Duodenal mucosa (tissue), 2 donors: ENCODE data around the gene PPP6R3.

Experiments used
- H3K27ac ChIP-seq: one replicate; pipeline ENCODE4 v1.7.0; 2013; ENCODE audit warnings: low read depth, low read length
- H3K27me3 ChIP-seq, 2 donors: one replicate each; pipeline ENCODE4 v1.7.0; 2013; ENCODE audit warnings: low read length in 2 of 2, control low read depth in 1 of 2; ENCODE audit not compliant: insufficient read depth in 2 of 2, control insufficient read depth in 1 of 2
- H3K36me3 ChIP-seq, 2 donors: one replicate each; pipeline ENCODE4 v1.7.0; 2013; ENCODE audit warnings: low read length in 2 of 2, control low read depth in 1 of 2; ENCODE audit not compliant: insufficient read depth in 2 of 2, control insufficient read depth in 1 of 2
- H3K4me1 ChIP-seq, 2 donors: one replicate each; pipeline ENCODE4 v1.7.0; 2013; ENCODE audit warnings: low read length in 2 of 2, control low read depth in 1 of 2; ENCODE audit not compliant: insufficient read depth in 2 of 2, control insufficient read depth in 1 of 2
- H3K4me3 ChIP-seq, 2 donors: one replicate each; pipeline ENCODE4 v1.7.0; 2013; ENCODE audit warnings: low read length in 2 of 2, low read depth in 1 of 2
- H3K9ac ChIP-seq, 2 donors: one replicate each; pipeline ENCODE4 v1.7.0; 2013; ENCODE audit warnings: low read length in 2 of 2, low read depth in 1 of 2
- H3K9me3 ChIP-seq, 2 donors: one replicate each; pipeline ENCODE4 v1.7.0; 2013; ENCODE audit warnings: low read length in 2 of 2, control low read depth in 1 of 2; ENCODE audit not compliant: control insufficient read depth in 1 of 2

Gene PPP6R3

GRCh38 chr11:68569357-68569756 is 108.8 kb downstream of the PPP6R3 start:
- Histone ChIP-seq H3K9me3 (no peaks in the 10 kb centered on the region), H3K27ac (no peak overlapping the region), H3K27me3 (no peaks in the 10 kb centered on the region), H3K4me1 (no peaks in the 10 kb centered on the region), H3K4me3 (no peak overlapping the region), H3K36me3 (peaks cover 43 to 76% of the 10 kb centered on the region in 2 donors), H3K9ac (no peak overlapping the region)

DNA sequence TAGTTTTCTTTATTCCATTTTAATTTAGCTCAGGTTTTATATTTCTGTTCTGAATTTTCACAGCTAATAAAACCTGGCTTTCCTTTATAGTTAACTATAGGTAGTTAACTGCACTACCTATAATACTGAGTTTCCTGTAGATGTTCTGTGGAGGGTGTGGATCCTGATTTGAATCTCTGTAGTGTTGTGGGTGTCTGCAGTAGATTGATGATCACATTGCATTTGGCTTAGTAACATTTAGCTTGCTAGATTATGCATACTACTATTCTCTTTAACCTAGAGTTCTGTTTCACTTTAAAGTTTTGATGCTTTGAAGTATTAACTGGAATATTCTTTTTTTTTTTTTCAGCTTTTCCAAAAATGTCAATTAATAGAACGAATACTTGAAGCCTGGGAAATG is 110.1 kb downstream of the PPP6R3 start:
- H3K9me3 ChIP-seq: no peaks in the 10 kb centered on the region
- H3K4me3 ChIP-seq: no peak overlapping the region
- H3K4me1 ChIP-seq: no peaks in the 10 kb centered on the region
- H3K36me3 ChIP-seq: peaks cover 49 to 74% of the 10 kb centered on the region in 2 donors
- H3K27ac ChIP-seq: no peak overlapping the region
- H3K9ac ChIP-seq: no peak overlapping the region
- H3K27me3 ChIP-seq: no peaks in the 10 kb centered on the region

- H3K27ac ChIP-seq: no peak overlapping the region
- no peak overlapping the region for H3K9ac ChIP-seq
- H3K4me3 ChIP-seq: no peak overlapping the region
- no peaks in the 10 kb centered on the region for H3K27me3 ChIP-seq
- peaks cover 40 to 86% of the 10 kb centered on the region in 2 donors for H3K36me3 ChIP-seq
- no peaks in the 10 kb centered on the region for H3K9me3 ChIP-seq
- no peaks in the 10 kb centered on the region for H3K4me1 ChIP-seq
Measured at GRCh38 chr11:68574308-68574707, 113.8 kb downstream of the PPP6R3 start.

- Histone ChIP-seq H3K9ac (no peak overlapping the region), H3K4me3 (no peak overlapping the region), H3K9me3 (no peaks in the 10 kb centered on the region), H3K27ac (no peak overlapping the region), H3K27me3 (no peaks in the 10 kb centered on the region), H3K36me3 (peaks cover 44 to 89% of the 10 kb centered on the region in 2 donors), H3K4me1 (no peaks in the 10 kb centered on the region)
Measured at GRCh38 chr11:68575025-68575665, 114.6 kb downstream of the PPP6R3 start.

GRCh38 chr11:68579455-68579854 is 118.9 kb downstream of the PPP6R3 start:
- Histone ChIP-seq H3K36me3 (peaks cover 38 to 89% of the 10 kb centered on the region in 2 donors), H3K9me3 (no peaks in the 10 kb centered on the region)

GRCh38 chr11:68581439-68581838 is 120.9 kb downstream of the PPP6R3 start:
- H3K9me3 ChIP-seq: no peaks in the 10 kb centered on the region
- H3K27ac ChIP-seq: no peak overlapping the region
- H3K27me3 ChIP-seq: no peaks in the 10 kb centered on the region
- peaks cover 32 to 89% of the 10 kb centered on the region in 2 donors for H3K36me3 ChIP-seq
- no peaks in the 10 kb centered on the region for H3K4me1 ChIP-seq
- no peak overlapping the region for H3K4me3 ChIP-seq
- H3K9ac ChIP-seq: no peak overlapping the region

More at GRCh38 chr11:68579455-68579854, 118.9 kb downstream of the PPP6R3 start:
- H3K9ac ChIP-seq: no peak overlapping the region
- no peak overlapping the region for H3K4me3 ChIP-seq
- no peaks in the 10 kb centered on the region for H3K4me1 ChIP-seq
- H3K27me3 ChIP-seq: no peaks in the 10 kb centered on the region
- no peak overlapping the region for H3K27ac ChIP-seq

DNA sequence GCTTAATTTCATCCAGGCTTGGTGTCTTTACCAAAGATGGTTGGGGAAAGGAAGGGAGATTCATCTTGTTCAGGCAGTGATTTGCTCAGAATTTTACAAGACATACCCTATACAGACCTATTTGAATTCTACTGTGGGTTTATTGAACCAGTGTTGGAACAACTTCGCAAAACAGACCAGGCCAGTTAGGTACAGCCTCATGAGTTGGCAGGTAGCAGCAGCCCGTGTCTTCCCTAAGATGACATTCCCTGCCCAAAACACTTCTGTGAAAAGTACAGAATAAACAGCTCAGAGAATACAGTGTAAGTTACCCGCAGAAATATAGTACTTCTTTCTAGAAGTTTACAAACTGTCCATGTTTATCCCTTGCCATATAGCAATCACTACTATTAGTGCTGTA is 121.3 kb downstream of the PPP6R3 start:
- no peaks in the 10 kb centered on the region for H3K27me3 ChIP-seq
- no peaks in the 10 kb centered on the region for H3K4me1 ChIP-seq
- peaks cover 35 to 89% of the 10 kb centered on the region in 2 donors for H3K36me3 ChIP-seq
- no peak overlapping the region for H3K27ac ChIP-seq
- H3K9me3 ChIP-seq: no peaks in the 10 kb centered on the region
- no peak overlapping the region for H3K4me3 ChIP-seq
- no peak overlapping the region for H3K9ac ChIP-seq

GRCh38 chr11:68582416-68583040 is 122.0 kb downstream of the PPP6R3 start:
- H3K9ac ChIP-seq: no peak overlapping the region
- no peaks in the 10 kb centered on the region for H3K27me3 ChIP-seq
- no peak overlapping the region for H3K27ac ChIP-seq
- H3K4me1 ChIP-seq: no peaks in the 10 kb centered on the region
- H3K36me3 ChIP-seq: peaks cover 36 to 86% of the 10 kb centered on the region in 2 donors
- H3K4me3 ChIP-seq: no peak overlapping the region
- H3K9me3 ChIP-seq: no peaks in the 10 kb centered on the region

DNA sequence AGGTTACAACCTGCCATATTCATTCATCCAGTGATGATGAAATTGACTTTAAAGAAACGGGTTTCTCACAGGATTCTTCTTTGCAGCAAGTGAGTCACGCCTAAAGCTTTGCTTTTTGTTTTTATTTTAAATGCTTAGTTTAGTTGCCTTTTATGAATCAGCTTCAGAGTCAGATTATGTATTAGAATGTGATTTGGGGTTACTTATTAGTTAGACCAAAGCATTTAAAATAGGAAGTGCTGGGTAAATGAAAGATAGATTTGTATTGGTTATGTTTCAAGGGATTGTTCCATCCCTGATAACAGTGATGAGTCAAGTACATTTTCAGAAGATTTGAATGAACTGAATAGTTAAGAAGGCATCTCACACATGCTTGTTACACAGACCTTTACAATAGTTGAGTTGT is 122.5 kb downstream of the PPP6R3 start:
- no peak overlapping the region for H3K4me3 ChIP-seq
- no peaks in the 10 kb centered on the region for H3K4me1 ChIP-seq
- H3K36me3 ChIP-seq: peaks cover 41 to 86% of the 10 kb centered on the region in 2 donors
- no peak overlapping the region for H3K27ac ChIP-seq
- no peaks in the 10 kb centered on the region for H3K9me3 ChIP-seq
- H3K9ac ChIP-seq: no peak overlapping the region
- no peaks in the 10 kb centered on the region for H3K27me3 ChIP-seq

GRCh38 chr11:68584097-68584496 is 123.5 kb downstream of the PPP6R3 start:
- H3K9ac ChIP-seq: no peak overlapping the region
- H3K36me3 ChIP-seq: peaks cover 37 to 85% of the 10 kb centered on the region in 2 donors
- no peaks in the 10 kb centered on the region for H3K9me3 ChIP-seq
- no peaks in the 10 kb centered on the region for H3K4me1 ChIP-seq
- no peaks in the 10 kb centered on the region for H3K27me3 ChIP-seq
- no peak overlapping the region for H3K4me3 ChIP-seq
- H3K27ac ChIP-seq: no peak overlapping the region
